Erythroblast (primary cell): ENCODE data around the gene PGLYRP2.
A peak's percentile ranks its signal among the peaks of the same experiment; 100 is the strongest.

ENCODE experiments used
- GATA1 ChIP-seq: IDR thresholded peaks from 2 replicates; pipeline ENCODE4 v1.6.1; 2011; ENCODE audit warnings: low read depth, mild to moderate bottlenecking, control low read depth, low read length, moderate library complexity
- POLR2A ChIP-seq: IDR thresholded peaks from 2 replicates; pipeline ENCODE4 v1.6.1; 2011; ENCODE audit warnings: mild to moderate bottlenecking, low read length

- TF ChIP-seq POLR2A, result peak; percentile 37
- TF ChIP-seq GATA1, result no peak
These were observed 15.4 kb downstream of the PGLYRP2 start for GRCh38 chr19:15463861-15464371.
